ENCODE results near the gene COL19A1.

- no peak for TF ChIP-seq CTCF (optimal IDR thresholded peaks at IDR 0.05 in 1 of 3, IDR thresholded peaks at IDR 0.05 in 1 of 3, conservative IDR thresholded peaks at IDR 0.05 in 1 of 3; ENCODE audit: extremely low read depth in 1 of 3, insufficient read depth in 2 of 3, low read length in 3 of 3)
- no peak for TF ChIP-seq EZH2 (IDR thresholded peaks at IDR 0.05; ENCODE audit: low read length)
Measured at GRCh38 chr6:70246118-70246517, 379.8 kb downstream of the COL19A1 start.

Data from keratinocyte (primary cell).